Osteoblast (primary cell): ENCODE data around the gene SH2D3A. TPM values are rescaled to one million over a fixed set of nuclear protein-coding genes. Genes with fewer than 3 reads are reported as not detected.
A peak's percentile ranks its signal among the peaks of the same experiment; 100 is the strongest.

Source experiments
- DNase-seq: peaks from one replicate; pipeline ENCODE4 v3.0.0; 2011; ENCODE audit warnings: low spot score, mixed read lengths; ENCODE audit not compliant: insufficient read length; ENCODE audit errors: missing footprints
- H2AFZ ChIP-seq: 2 replicates; pipeline ENCODE4 v1.6.0; 2011; ENCODE audit warnings: mild to moderate bottlenecking, low read length
- H3K27ac ChIP-seq: 2 replicates; pipeline ENCODE4 v1.5.1; 2011; ENCODE audit warnings: mild to moderate bottlenecking, low read depth, low read length, moderate library complexity
- H3K27me3 ChIP-seq: 2 replicates; pipeline ENCODE4 v1.6.0; 2012; ENCODE audit warnings: mild to moderate bottlenecking, control low read depth, inconsistent platforms, low read length, moderate library complexity; ENCODE audit not compliant: insufficient read depth
- H3K36me3 ChIP-seq: 2 replicates; pipeline ENCODE4 v1.5.1; 2011; ENCODE audit warnings: mild to moderate bottlenecking, low read length, control low read depth, moderate library complexity; ENCODE audit not compliant: insufficient read depth
- H3K4me1 ChIP-seq: 2 replicates; pipeline ENCODE4 v1.5.1; 2011; ENCODE audit warnings: mild to moderate bottlenecking, low read length, control low read depth, moderate library complexity; ENCODE audit not compliant: insufficient read depth
- H3K4me2 ChIP-seq: 2 replicates; pipeline ENCODE4 v1.6.0; 2011; ENCODE audit warnings: mild to moderate bottlenecking, low read length; ENCODE audit not compliant: insufficient read depth
- H3K4me3 ChIP-seq: fragments of 200-600 bp; sonication (generic); 3 replicates; pipeline ENCODE4 v1.5.1; 2012; ENCODE audit warnings: mild to moderate bottlenecking, low read length, inconsistent platforms; ENCODE audit not compliant: insufficient read depth
- H3K79me2 ChIP-seq: 2 replicates; pipeline ENCODE4 v1.6.0; 2012; ENCODE audit warnings: mild to moderate bottlenecking, low read length, control low read depth, inconsistent platforms; ENCODE audit not compliant: insufficient read depth
- H3K9me3 ChIP-seq: 2 replicates; pipeline ENCODE4 v1.5.1; 2011; ENCODE audit warnings: low read depth, low read length, control low read depth
- H4K20me1 ChIP-seq: 2 replicates; pipeline ENCODE4 v1.6.0; 2012; ENCODE audit warnings: mild to moderate bottlenecking, low read length, control low read depth; ENCODE audit not compliant: insufficient read depth
- CTCF ChIP-seq: IDR thresholded peaks from 2 replicates; pipeline ENCODE4 v1.5.1; 2011; ENCODE audit warnings: mild to moderate bottlenecking, low read depth, low read length, moderate library complexity; ENCODE audit errors: extremely low read depth
- total RNA-seq: library from RNA; depleted of rRNA; stranded (reverse); fragments of >200 nt; gene quantifications from 2 replicates; pipeline ENCODE4 v1.2.3, GENCODE V29; 2012

The SH2D3A gene
- total RNA-seq, 1 donor = not detected

- Histone ChIP-seq H3K36me3 (no peaks in the 10 kb centered on the region), H3K4me1 (no peaks in the 10 kb centered on the region), H3K9me3 (no peaks in the 10 kb centered on the region), H3K27me3 (no peaks in the 10 kb centered on the region), H3K4me3 (no peak overlapping the region), H3K27ac (no peak overlapping the region), H2AFZ (no peak overlapping the region), H4K20me1 (no peaks in the 10 kb centered on the region), H3K79me2 (no peaks in the 10 kb centered on the region), H3K4me2 (no peak overlapping the region)
- no peak for DNase-seq
- no peak for TF ChIP-seq CTCF
Observed at GRCh38 chr19:6791237-6791636, 24.0 kb upstream of the SH2D3A start.

DNA sequence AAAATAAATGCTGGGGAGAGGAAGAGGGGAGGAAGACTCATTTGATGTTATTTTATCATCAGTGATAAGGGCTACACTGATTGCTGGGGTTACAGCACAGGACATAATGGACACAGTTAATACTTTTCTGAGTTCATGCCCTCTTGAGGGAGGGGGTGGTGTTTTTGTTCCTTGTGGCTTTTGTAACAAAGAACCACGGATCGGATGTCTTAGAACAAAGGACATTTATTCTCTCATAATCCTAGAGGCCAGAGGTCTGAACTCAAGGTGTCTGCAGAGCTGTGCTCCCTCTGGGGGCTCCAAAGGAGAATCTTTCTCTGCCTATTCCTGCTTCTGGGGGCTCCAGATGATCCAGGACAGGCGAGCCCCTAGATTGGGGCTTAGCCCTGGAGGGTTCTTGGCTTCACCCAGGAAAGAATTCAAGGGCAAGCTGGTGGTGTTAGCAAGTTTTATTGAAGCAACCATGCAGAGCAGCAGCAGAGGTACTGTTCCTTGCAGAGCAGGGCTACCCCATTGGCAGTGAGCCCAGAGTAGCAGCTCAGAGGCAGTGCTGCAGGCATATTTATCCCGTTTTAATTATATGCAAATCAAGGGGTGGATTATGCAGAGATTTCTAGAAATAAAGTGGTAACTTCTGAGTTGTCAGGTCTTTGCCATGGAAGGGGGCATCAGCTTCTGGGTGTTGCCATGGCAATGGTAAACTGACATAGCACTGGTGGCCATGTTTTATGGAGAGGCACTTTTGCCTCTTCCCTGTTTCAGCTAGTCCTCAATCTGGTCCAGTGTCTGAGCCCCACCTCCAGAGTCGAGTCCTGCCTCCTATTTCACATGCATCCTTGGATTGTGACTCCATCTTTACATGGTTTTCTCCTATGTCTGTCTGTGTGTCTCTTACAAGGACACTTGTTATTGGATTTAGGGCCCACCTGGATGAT, 23.2 kb upstream of the SH2D3A start:
- no peaks in the 10 kb centered on the region for H3K27me3 ChIP-seq
- DNase-seq = peak; percentile 37

GRCh38 chr19:6788896-6789295, 21.7 kb upstream of the SH2D3A start:
- Histone ChIP-seq H2AFZ (no peak overlapping the region), H3K79me2 (no peaks in the 10 kb centered on the region), H3K27ac (no peak overlapping the region), H3K4me2 (no peak overlapping the region), H4K20me1 (no peaks in the 10 kb centered on the region), H3K4me3 (no peak overlapping the region), H3K4me1 (no peaks in the 10 kb centered on the region), H3K27me3 (no peaks in the 10 kb centered on the region), H3K9me3 (no peaks in the 10 kb centered on the region), H3K36me3 (no peaks in the 10 kb centered on the region)
- DNase-seq = no peak
- no peak for TF ChIP-seq CTCF

More for the DNA sequence above, 23.2 kb upstream of the SH2D3A start:
- H3K4me1 ChIP-seq = no peaks in the 10 kb centered on the region
- no peak overlapping the region for H3K4me2 ChIP-seq
- no peaks in the 10 kb centered on the region for H4K20me1 ChIP-seq
- TF ChIP-seq CTCF = no peak
- no peak overlapping the region for H2AFZ ChIP-seq
- no peaks in the 10 kb centered on the region for H3K36me3 ChIP-seq
- no peak overlapping the region for H3K4me3 ChIP-seq
- H3K79me2 ChIP-seq = no peaks in the 10 kb centered on the region
- H3K9me3 ChIP-seq = no peaks in the 10 kb centered on the region
- no peak overlapping the region for H3K27ac ChIP-seq

DNA sequence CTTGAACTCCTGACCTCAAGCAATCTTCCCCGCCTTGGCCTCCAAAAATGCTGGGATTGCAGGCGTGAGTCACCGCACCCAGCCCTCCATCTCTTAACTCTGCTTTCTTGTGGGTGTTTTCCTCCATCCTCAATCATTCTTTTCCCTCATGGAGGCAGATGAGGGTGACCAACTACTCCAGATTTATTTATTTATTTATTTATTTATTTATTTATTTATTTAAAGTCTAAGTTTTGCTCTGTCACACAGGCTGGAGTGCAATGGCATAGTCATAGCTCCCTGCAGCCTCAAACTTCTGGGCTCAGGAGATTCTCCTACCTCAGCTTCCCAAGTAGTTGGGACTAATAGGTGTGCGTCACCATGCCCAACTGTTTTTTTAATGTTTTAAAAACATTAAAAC, 20.2 kb upstream of the SH2D3A start:
- no peak overlapping the region for H3K27ac ChIP-seq
- H3K4me2 ChIP-seq = no peak overlapping the region
- no peaks in the 10 kb centered on the region for H3K79me2 ChIP-seq
- H4K20me1 ChIP-seq = no peaks in the 10 kb centered on the region
- TF ChIP-seq CTCF = no peak
- peak; percentile 35 for DNase-seq
- no peak overlapping the region for H3K4me3 ChIP-seq
- H3K27me3 ChIP-seq = no peaks in the 10 kb centered on the region
- no peaks in the 10 kb centered on the region for H3K4me1 ChIP-seq
- no peaks in the 10 kb centered on the region for H3K36me3 ChIP-seq
- no peak overlapping the region for H2AFZ ChIP-seq
- no peaks in the 10 kb centered on the region for H3K9me3 ChIP-seq
